Activated T-helper 1 cell treated with anti-CD3 and anti-CD28 coated beads, Interleukin-12 subunit alpha, Interleukin-12 subunit beta, Interleukin-2, Interleukin-4 antibody, amounts not matched to agents 30 ng/mL and 10 ng/mL and 1 ng/mL, durations not matched to agents 14 hours and 24 hours and 36 hours (primary cell): Measurements from ENCODE around the gene CAND1. TPM values are rescaled to one million over a fixed set of nuclear protein-coding genes. Genes with fewer than 3 reads are reported as not detected.
A peak's percentile ranks its signal among the peaks of the same experiment; 100 is the strongest.

Source experiments
- DNase-seq: peaks from one replicate; pipeline ENCODE4 v3.0.0; 2021; ENCODE audit warnings: low spot score
- H3K27ac Mint-ChIP-seq: one replicate; pipeline ENCODE4 v1.8.0; 2021; ENCODE audit warnings: mild to moderate bottlenecking, mixed read lengths
- H3K27me3 Mint-ChIP-seq: one replicate; pipeline ENCODE4 v1.8.0; 2022; ENCODE audit warnings: mild to moderate bottlenecking, moderate library complexity, mixed read lengths; ENCODE audit not compliant: insufficient read depth
- H3K36me3 Mint-ChIP-seq: one replicate; pipeline ENCODE4 v1.8.0; 2021; ENCODE audit warnings: low read depth, mixed read lengths
- H3K4me1 Mint-ChIP-seq: one replicate; pipeline ENCODE4 v1.8.0; 2021; ENCODE audit warnings: low read depth, mixed read lengths
- H3K4me3 Mint-ChIP-seq: one replicate; pipeline ENCODE4 v1.8.0; 2021; ENCODE audit warnings: mild to moderate bottlenecking, moderate library complexity, mixed read lengths
- H3K9me3 Mint-ChIP-seq: one replicate; pipeline ENCODE4 v1.8.0; 2021; ENCODE audit warnings: mixed read lengths
- intact Hi-C: fragments of 100-400 bp; cut with micrococcal nuclease; formaldehyde crosslinking; loops from one replicate; pipeline ENCODE4 v1.15.1; 2024
- total RNA-seq: library from RNA; stranded (reverse); gene quantifications from 2 replicates; pipeline ENCODE4 v1.2.3, GENCODE V29; 2022

Gene CAND1
- total RNA-seq, 1 donor from 2014 or later, result 185 TPM

DNA sequence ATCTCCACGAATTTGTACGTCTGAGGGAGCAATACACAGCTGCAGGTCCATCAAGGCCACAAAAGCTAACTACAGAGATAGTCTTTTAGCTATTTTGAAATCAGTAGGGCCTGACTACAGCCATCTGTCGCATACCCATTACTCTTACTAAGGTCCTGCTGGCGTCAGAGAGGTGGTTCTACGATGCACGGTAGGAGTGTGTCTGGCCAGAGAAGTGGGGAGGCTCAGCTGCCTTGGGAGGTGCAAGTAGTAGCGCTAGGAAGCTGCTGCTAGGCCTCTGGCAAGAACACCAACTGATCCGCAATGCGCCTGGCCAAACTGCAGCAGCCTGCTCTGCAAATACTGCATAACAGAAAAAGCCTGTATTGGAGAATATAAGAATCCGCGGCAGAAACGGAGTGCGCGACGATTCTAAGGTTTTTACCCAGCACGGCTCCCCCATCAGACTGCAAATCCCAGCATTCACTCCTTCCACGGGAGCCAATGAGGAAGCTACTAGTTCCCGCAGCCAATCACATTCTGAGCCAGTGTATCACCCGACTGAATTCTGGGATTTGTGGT lies 743 bp upstream of the CAND1 start:
- Mint-ChIP-seq H3K27ac (peak overlapping the region; percentile 99), H3K36me3 (peaks cover 10% of the 10 kb centered on the region), H3K4me1 (peaks cover 33% of the 10 kb centered on the region), H3K4me3 (peak overlapping the region; percentile 92), H3K27me3 (no peaks in the 10 kb centered on the region), H3K9me3 (no peaks in the 10 kb centered on the region)
- intact Hi-C loops, result loop anchor here (1.0 to 5.0 kb wide), 9 partner anchors 20 to 1419 kb away; partner anchors contain the start of genes HELB, LLPH and NUP107
- DNase-seq, result peak; percentile 86

DNA sequence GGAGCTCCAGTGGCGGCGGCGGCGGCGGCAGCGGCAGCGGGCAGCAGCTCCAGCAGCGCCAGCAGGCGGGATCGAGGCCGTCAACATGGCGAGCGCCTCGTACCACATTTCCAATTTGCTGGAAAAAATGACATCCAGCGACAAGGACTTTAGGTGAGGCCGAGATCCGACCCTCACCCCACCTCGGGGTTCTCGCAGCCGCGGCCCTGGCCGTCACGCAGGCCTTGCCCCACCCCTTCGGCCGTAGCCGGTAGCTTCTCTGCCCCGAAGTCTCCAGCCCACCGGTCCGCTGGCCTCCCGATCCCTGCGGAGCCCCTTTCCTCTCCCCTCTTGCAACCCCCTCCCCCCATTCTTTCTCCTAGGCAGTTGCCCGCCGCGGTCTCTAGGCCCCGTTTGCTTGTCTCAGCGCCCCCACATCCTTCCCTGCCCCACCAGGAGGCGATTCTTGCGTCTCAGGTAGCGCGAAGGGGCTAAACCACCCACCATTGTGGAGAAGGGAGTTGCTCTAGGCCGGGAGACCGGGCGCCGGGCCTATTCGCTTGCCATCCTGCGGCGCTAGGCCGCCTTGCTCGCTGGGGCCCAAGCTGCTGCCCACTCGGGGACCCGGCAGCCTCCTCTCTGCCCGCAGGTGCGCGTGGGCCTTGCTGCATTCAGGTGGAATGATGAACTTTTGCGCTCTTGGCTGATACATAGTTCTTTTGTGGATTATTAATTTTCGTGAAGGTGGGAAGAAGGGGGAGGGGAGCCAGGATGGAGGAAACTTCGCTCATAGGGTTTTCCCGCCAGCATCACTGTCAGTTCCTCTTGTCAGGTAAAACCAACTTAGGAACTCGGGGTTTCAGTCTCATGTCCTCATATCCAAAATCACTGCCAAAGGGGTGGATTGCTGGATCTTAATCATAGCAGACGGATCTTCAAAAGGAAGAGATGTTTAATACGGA lies 745 bp downstream of the CAND1 start:
- intact Hi-C loops, result loop anchor here (1.0 to 10.0 kb wide), 10 partner anchors 181 to 1965 kb away; partner anchors contain the start of genes CPSF6, HELB, LLPH and NUP107

GRCh38 chr12:67270622-67271021 lies 1.5 kb downstream of the CAND1 start:
- peak overlapping the region; percentile 92 for H3K4me3 Mint-ChIP-seq

More for the DNA sequence above, 745 bp downstream of the CAND1 start:
- no peaks in the 10 kb centered on the region for H3K9me3 Mint-ChIP-seq
- H3K27ac Mint-ChIP-seq, result peak overlapping the region; percentile 99
- peak; percentile 29 for DNase-seq
- peak overlapping the region; percentile 92 for H3K4me3 Mint-ChIP-seq
- peaks cover 13% of the 10 kb centered on the region for H3K36me3 Mint-ChIP-seq
- H3K27me3 Mint-ChIP-seq, result no peaks in the 10 kb centered on the region
- H3K4me1 Mint-ChIP-seq, result peaks cover 47% of the 10 kb centered on the region

GRCh38 chr12:67271976-67272375 lies 2.8 kb downstream of the CAND1 start:
- Mint-ChIP-seq H3K36me3 (peaks cover 26% of the 10 kb centered on the region), H3K27me3 (no peaks in the 10 kb centered on the region), H3K9me3 (no peaks in the 10 kb centered on the region), H3K27ac (no peak overlapping the region), H3K4me3 (no peak overlapping the region), H3K4me1 (peaks cover 68% of the 10 kb centered on the region)
- intact Hi-C loops, result loop anchor here (10.0 kb wide), 1 partner anchor 1963 kb away; the partner anchor contains the start of gene CPSF6
- DNase-seq, result no peak

More at GRCh38 chr12:67270622-67271021, 1.5 kb downstream of the CAND1 start:
- H3K27me3 Mint-ChIP-seq, result no peaks in the 10 kb centered on the region
- H3K27ac Mint-ChIP-seq, result peak overlapping the region; percentile 90
- DNase-seq, result no peak
- peaks cover 17% of the 10 kb centered on the region for H3K36me3 Mint-ChIP-seq
- intact Hi-C loops, result loop anchor here (10.0 kb wide), 1 partner anchor 1964 kb away; the partner anchor contains the start of gene CPSF6
- H3K9me3 Mint-ChIP-seq, result no peaks in the 10 kb centered on the region
- peaks cover 54% of the 10 kb centered on the region for H3K4me1 Mint-ChIP-seq

- no peak overlapping the region for H3K27ac Mint-ChIP-seq
- intact Hi-C loops, result loop anchor here (1.0 to 10.0 kb wide), 2 partner anchors 14 to 1961 kb away; partner anchors contain the start of gene CPSF6
These were observed 5.0 kb downstream of the CAND1 start for GRCh38 chr12:67274186-67274585.

DNA sequence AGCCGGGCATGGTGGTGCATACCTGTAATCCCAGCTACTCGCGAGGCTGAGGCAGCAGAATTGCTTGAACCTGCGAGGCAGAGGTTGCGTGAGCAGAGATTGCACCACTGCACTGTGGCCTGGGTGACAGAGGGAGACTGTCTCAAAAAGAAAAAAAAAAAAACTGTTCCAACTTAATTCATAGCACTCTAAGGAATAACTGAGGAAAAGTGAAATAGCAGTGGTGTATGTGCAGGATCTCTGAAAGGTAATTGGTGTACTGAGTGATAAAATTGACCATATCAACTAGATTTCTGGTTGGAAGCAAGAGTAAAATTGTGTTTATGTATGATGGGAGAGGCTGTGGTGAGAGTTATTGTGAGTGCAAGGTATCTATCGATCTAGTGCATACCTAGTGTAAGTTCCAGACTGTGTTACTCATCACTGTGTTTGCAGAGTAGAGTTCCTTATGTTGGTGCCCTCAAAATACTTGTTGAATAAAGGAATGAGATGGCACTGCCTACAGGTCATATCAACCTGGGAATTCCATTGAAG lies 6.3 kb downstream of the CAND1 start:
- peaks cover 27% of the 10 kb centered on the region for H3K36me3 Mint-ChIP-seq
- peaks cover 82% of the 10 kb centered on the region for H3K4me1 Mint-ChIP-seq
- no peak for DNase-seq
- H3K27ac Mint-ChIP-seq, result no peak overlapping the region
- no peak overlapping the region for H3K4me3 Mint-ChIP-seq
- H3K9me3 Mint-ChIP-seq, result no peaks in the 10 kb centered on the region
- no peaks in the 10 kb centered on the region for H3K27me3 Mint-ChIP-seq
- intact Hi-C loops, result loop anchor here (10.0 kb wide), 1 partner anchor 1959 kb away; the partner anchor contains the start of gene CPSF6

More at GRCh38 chr12:67274186-67274585, 5.0 kb downstream of the CAND1 start:
- Mint-ChIP-seq H3K36me3 (peaks cover 32% of the 10 kb centered on the region), H3K4me3 (peak overlapping the region; percentile 53), H3K9me3 (no peaks in the 10 kb centered on the region), H3K4me1 (peaks cover 79% of the 10 kb centered on the region), H3K27me3 (no peaks in the 10 kb centered on the region)
- no peak for DNase-seq

DNA sequence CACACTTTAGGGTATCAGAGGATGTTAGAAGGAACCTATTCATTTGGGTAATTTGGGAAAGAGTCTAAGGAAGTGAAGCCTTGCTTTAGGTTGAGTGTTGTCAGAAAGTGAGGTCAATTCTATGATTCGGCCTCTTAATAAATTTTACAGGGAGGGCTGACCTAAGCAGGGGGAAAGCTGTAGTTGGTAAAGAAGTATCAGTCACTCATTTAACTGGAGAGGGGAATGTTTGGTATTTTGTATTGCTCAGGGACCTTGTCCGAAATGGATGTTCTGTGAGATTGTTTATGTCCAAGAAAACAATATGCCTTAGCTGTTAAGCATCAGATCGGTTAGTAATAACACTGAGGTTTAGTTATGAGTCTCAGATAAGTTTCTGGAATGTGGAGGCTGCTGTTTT lies 7.3 kb downstream of the CAND1 start:
- Mint-ChIP-seq H3K27ac (peak overlapping the region; percentile 26), H3K9me3 (no peaks in the 10 kb centered on the region), H3K4me1 (peaks cover 75% of the 10 kb centered on the region), H3K36me3 (peaks cover 23% of the 10 kb centered on the region), H3K4me3 (no peak overlapping the region), H3K27me3 (no peaks in the 10 kb centered on the region)
- no peak for DNase-seq
- intact Hi-C loops, result loop anchor here (10.0 kb wide), 1 partner anchor 1958 kb away; the partner anchor contains the start of gene CPSF6

DNA sequence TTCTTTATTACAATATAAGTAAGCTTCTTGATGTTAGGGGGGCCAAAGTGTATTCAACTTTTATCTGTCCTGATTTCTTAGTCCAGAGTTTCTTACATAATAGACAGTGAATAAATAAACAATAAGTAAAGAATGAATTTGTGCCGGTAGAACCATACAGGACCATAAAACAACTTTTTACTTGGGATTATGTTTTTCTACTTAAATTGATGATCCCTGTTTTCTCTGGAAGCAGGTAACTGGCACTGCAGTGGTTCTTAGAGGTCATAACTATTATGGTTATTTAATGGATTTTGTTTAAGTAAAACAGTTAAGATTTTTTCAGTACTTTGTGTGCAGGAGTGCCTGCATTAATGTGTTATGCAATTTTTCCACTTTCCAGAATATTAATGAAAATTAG lies 10.5 kb downstream of the CAND1 start:
- Mint-ChIP-seq H3K27ac (no peak overlapping the region), H3K4me1 (peaks cover 54% of the 10 kb centered on the region), H3K4me3 (no peak overlapping the region), H3K9me3 (no peaks in the 10 kb centered on the region), H3K27me3 (no peaks in the 10 kb centered on the region), H3K36me3 (peaks cover 34% of the 10 kb centered on the region)
- DNase-seq, result no peak
- intact Hi-C loops, result loop anchor here (10.0 kb wide), 1 partner anchor 1955 kb away; the partner anchor contains the start of gene CPSF6

DNA sequence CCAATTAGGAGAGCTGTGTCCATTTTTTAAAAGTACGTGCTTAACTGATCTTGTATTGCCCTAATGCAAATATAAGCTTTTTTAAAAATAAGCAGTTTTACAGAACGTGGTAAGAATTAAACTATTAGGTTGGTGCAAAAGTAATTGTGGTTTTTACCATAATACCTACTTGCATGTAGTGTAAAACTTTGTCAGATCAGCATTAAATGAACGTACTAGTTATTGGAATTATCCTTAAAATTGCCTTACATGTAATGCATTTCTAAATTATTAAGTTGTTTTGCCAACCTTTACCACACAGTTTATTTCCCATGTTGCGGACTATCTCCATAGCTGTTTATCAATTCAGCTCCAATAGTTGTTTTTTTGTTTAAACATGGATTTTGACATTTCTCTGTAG lies 10.9 kb downstream of the CAND1 start:
- DNase-seq, result no peak
- no peak overlapping the region for H3K4me3 Mint-ChIP-seq
- no peaks in the 10 kb centered on the region for H3K27me3 Mint-ChIP-seq
- H3K4me1 Mint-ChIP-seq, result peaks cover 52% of the 10 kb centered on the region
- no peak overlapping the region for H3K27ac Mint-ChIP-seq
- no peaks in the 10 kb centered on the region for H3K9me3 Mint-ChIP-seq
- H3K36me3 Mint-ChIP-seq, result peaks cover 35% of the 10 kb centered on the region
- intact Hi-C loops, result no loop called here

DNA sequence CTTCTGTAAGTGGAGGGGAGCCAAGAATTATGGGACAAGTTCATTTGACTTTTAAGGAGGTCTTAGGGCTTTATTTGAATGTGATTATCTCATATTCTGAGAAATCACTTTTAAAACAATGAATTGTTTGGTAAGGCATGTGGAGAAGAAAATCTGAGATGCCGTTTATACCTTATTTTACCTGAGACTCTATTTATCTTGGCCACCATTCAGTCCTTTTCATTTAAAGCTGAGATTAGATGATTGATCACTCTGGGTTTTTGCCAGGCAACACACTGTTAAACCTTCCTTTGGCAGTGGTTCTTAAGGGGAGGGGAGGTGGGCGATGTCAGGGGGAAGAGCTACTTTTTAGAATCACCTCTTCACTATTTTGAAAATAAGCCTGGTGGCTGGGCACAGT lies 11.4 kb downstream of the CAND1 start:
- DNase-seq, result no peak
- Mint-ChIP-seq H3K4me3 (no peak overlapping the region), H3K4me1 (peaks cover 48% of the 10 kb centered on the region), H3K9me3 (no peaks in the 10 kb centered on the region), H3K27ac (no peak overlapping the region), H3K27me3 (no peaks in the 10 kb centered on the region), H3K36me3 (peaks cover 33% of the 10 kb centered on the region)
- intact Hi-C loops, result no loop called here

GRCh38 chr12:67284561-67284960 lies 15.4 kb downstream of the CAND1 start:
- Mint-ChIP-seq H3K4me3 (no peak overlapping the region), H3K4me1 (peaks cover 40% of the 10 kb centered on the region), H3K36me3 (peaks cover 39% of the 10 kb centered on the region), H3K27me3 (no peaks in the 10 kb centered on the region), H3K27ac (peak overlapping the region; percentile 40), H3K9me3 (peaks cover 3% of the 10 kb centered on the region)
- DNase-seq, result no peak
- intact Hi-C loops, result loop anchor here (1.0 kb wide), 1 partner anchor 38 kb away; no protein-coding TSS in a partner anchor

- H3K27ac Mint-ChIP-seq, result no peak overlapping the region
- H3K4me1 Mint-ChIP-seq, result peaks cover 44% of the 10 kb centered on the region
- peaks cover 3% of the 10 kb centered on the region for H3K9me3 Mint-ChIP-seq
- H3K36me3 Mint-ChIP-seq, result peaks cover 52% of the 10 kb centered on the region
- intact Hi-C loops, result no loop called here
- no peak overlapping the region for H3K4me3 Mint-ChIP-seq
- no peak for DNase-seq
- no peaks in the 10 kb centered on the region for H3K27me3 Mint-ChIP-seq
These were observed 17.1 kb downstream of the CAND1 start for GRCh38 chr12:67286257-67286656.
